HG02840 (cell line): ENCODE data around the gene SNX9.
"Not testable (repeated sequence)": the region's sequence is repeated elsewhere in the genome, so short reads cannot be mapped to it uniquely, and the experiment has no call there.

ENCODE experiments used
- ATAC-seq: cut with Tn5 transposase; IDR thresholded peaks from one replicate; pipeline ENCODE4 v1.9.1; 2021; ENCODE audit warnings: mild to moderate bottlenecking, moderate library complexity, moderate number of reproducible peaks; ENCODE audit not compliant: unreplicated experiment, low FRiP score

SNX9 gene

GRCh38 chr6:157908369-157909281, 85.6 kb downstream of the SNX9 start:
- ATAC-seq: no peak

GRCh38 chr6:157909282-157909664, 86.2 kb downstream of the SNX9 start:
- no peak for ATAC-seq

- ATAC-seq: no peak
Observed at GRCh38 chr6:157911278-157911677, 88.2 kb downstream of the SNX9 start.

GRCh38 chr6:157911786-157912185, 88.7 kb downstream of the SNX9 start:
- ATAC-seq: no peak

GRCh38 chr6:157912326-157912725, 89.3 kb downstream of the SNX9 start:
- ATAC-seq: no peak

GRCh38 chr6:157921685-157922367, 98.8 kb downstream of the SNX9 start:
- ATAC-seq: no peak

GRCh38 chr6:157925771-157926170, 102.7 kb downstream of the SNX9 start:
- ATAC-seq: no peak

- ATAC-seq: no peak
Observed at GRCh38 chr6:157927011-157927410, 104.0 kb downstream of the SNX9 start.

GRCh38 chr6:157928428-157928827, 105.4 kb downstream of the SNX9 start:
- ATAC-seq: no peak

- no peak for ATAC-seq
Observed at GRCh38 chr6:157929076-157929475, 106.0 kb downstream of the SNX9 start.

- ATAC-seq: no peak
Observed at GRCh38 chr6:157929765-157930319, 106.8 kb downstream of the SNX9 start.

GRCh38 chr6:157935786-157936185, 112.7 kb downstream of the SNX9 start:
- ATAC-seq: no peak

GRCh38 chr6:157937318-157937717, 114.3 kb downstream of the SNX9 start:
- no peak for ATAC-seq

- no peak for ATAC-seq
Observed at GRCh38 chr6:157937916-157938315, 114.9 kb downstream of the SNX9 start.

- ATAC-seq: not testable (repeated sequence)
Observed at GRCh38 chr6:157940375-157941036, 117.5 kb downstream of the SNX9 start.

GRCh38 chr6:157941101-157941863, 118.2 kb downstream of the SNX9 start:
- ATAC-seq: no peak

GRCh38 chr6:157942351-157942750, 119.3 kb downstream of the SNX9 start:
- no peak for ATAC-seq

GRCh38 chr6:157943249-157943963, 120.4 kb downstream of the SNX9 start:
- ATAC-seq: no peak

GRCh38 chr6:157943964-157944283, 120.9 kb downstream of the SNX9 start:
- ATAC-seq: no peak
